Stimulated activated CD4-positive, alpha-beta T cell treated with anti-CD3 and anti-CD28 coated beads, Interleukin-4, amount 100 ng/mL, for 4 hours (primary cell): ENCODE results near the gene LRCH3.
A peak's percentile ranks its signal among the peaks of the same experiment; 100 is the strongest.

Source experiments
- DNase-seq, 2 experiments: peaks; one replicate each; pipeline ENCODE4 v3.0.0-alpha.2; 2020

LRCH3 gene

GRCh38 chr3:197791113-197791891 lies at the start of gene LRCH3:
Gene LRCH3, plus strand, starts transcription at chr3:197791254. Its CDS starts 25 bp downstream, at chr3:197791279.
- DNase-seq = peak; percentile 74 to 83

DNA sequence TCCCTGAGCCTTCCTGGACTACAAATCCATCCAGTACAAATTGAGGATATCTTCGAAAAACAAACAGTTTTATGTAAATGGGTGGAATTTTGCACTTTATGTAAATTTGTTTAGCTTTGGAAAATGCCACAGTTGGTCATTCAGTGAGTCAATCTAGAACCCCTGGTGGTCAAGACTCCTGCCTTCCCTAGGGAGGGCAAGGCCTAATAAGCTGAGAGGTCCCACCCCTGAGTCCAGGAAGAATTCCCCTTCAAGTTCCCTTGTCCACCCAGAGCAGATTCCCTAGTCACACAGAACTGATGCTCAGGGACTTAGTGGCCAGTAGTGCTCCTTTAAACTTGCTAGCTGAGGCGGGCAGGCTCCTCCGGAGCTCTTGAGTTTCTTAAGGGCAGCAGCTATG lies 48.3 kb upstream of the LRCH3 start:
- DNase-seq = no peak

- no peak for DNase-seq
These were observed 44.8 kb upstream of the LRCH3 start for GRCh38 chr3:197746209-197746608.

GRCh38 chr3:197746801-197747237 lies 44.2 kb upstream of the LRCH3 start:
- no peak for DNase-seq

DNA sequence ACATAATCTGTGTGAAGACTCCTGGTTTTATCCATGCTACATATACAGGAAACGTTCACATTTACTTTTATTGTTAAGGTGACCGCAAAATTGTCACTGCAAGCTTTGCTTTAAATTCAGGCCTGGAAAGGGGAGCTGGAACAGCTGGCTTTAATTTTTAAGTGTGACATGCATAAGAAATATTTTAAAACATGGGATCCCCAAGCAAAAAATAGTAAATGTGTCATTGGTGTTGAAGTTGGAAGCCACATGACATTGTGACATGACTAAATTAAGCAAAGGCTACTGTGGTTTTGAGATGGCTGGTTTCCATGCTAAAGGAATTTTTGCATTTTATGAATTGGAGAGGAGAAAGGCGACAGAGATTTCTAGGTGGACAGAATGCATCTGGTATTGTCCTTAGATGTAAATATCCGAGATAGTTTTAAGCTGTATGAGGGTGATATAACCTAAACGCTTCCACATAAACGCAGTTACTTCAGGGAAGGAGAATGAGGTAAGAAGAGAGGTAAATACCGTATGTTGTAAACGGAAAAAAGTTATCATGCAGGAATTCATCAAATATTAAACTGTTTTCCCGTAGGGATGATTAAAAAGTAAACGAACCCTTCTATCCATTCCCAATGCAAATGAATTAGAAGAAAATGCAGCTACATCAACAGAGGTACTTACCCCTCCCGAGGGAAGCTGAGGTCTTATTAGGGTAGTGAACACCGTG lies 42.3 kb upstream of the LRCH3 start:
- DNase-seq = no peak

DNA sequence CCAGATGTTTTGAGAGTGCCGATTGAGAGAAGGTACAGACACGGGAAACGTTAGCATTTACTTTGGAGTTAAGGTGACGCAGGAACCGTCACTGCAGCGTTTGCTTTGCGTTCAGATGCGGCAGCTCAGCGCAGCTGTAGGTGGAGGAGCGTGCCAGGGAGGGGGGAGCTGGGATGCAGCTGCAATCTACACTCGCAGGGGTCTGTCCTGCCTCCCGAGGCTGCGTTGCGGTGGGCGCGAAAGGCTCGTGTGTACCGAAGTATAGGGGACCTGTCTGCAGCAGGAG lies 41.8 kb upstream of the LRCH3 start:
- peak in 1 of 2 experiments; percentile 57 for DNase-seq

- peak; percentile 85 to 86 for DNase-seq
These were observed 41.3 kb upstream of the LRCH3 start, which contains the start of gene FYTTD1 for GRCh38 chr3:197749601-197750395. Gene FYTTD1, plus strand, starts transcription at chr3:197749883. Its CDS starts 89 bp downstream, at chr3:197749972.

GRCh38 chr3:197750396-197750831 lies 40.6 kb upstream of the LRCH3 start:
- peak; percentile 32 to 44 for DNase-seq

DNA sequence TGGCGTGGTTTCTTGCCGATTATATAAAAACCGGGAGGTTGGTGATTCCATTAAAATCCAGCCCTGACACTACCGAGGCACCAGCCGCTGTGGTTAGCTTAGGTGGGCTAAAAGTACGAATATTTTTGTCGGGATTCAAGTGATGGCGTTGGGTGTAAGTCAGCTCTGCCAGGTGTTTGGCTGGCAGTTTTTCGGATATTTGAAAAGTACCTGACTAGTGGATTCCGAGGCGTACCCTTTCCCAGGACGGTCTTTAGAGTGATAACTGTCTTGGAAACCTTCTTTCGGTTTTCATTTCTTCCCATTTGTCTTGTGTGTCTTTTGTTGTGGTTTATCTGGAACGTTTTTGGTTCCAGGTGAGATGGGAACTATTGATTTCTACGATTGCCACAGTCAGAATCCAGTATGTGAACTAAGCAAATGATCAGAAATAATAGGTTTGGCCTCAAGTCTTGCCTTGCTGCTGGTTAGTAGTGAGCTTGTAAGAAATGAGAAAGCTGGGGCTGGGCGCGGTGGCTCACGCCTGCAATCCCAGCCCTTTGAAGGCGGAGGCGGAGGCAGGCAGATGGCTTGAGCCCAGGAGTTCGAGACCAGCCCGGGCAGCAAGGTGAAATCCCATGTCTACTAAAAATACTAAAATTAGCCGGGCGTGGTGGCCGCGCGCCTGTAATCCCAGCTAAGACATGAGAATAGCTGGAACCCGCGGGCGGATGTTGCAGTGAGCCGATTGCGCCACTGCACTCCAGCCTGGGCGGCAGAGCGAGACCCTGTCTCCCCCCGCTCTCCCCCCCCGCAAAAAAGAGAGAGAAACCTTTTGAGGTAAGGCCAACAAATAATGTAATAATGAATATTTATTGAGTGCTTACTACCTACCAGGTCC lies 40.0 kb upstream of the LRCH3 start:
- DNase-seq = peak; percentile 22 to 28

GRCh38 chr3:197752107-197752506 lies 38.9 kb upstream of the LRCH3 start:
- DNase-seq = no peak

DNA sequence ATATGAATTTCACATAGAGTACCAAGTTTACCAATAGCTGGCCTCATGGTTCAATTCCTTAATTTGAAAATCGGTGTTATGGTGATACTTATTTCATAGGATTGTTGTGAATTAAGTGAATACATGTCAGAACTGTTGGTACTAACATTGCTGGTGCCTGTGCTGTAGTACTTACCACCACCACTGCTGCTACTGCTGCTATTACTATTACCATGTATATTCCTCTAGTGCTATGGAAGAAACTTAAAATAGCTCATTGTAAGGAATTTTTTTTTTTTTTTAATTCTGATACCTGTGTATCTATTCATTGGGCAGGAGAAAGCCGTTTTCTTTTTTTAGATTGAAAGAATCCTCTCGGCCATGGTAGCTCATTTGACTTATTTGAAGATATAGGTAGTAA lies 37.8 kb upstream of the LRCH3 start:
- DNase-seq = no peak

DNA sequence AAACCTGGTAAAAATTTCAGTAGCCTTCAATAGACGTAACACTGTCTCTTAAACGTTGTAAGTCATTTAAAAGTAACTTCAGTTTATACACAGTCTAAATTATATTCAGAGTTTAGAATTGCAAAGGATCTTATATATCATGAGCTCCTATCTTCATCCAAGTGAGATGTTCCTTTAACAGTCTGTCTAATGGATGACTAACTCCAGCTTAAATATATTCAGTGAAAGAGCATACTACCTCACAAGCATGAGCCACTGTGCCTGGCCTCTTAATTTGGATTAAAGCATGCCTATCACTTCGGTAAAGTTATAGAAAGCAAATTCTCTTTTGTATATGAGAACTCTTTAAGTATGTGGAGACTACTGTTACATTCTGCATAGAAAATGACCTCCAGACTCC lies 34.4 kb upstream of the LRCH3 start:
- no peak for DNase-seq

- no peak for DNase-seq
These were observed 32.5 kb upstream of the LRCH3 start for GRCh38 chr3:197758512-197758911.

DNA sequence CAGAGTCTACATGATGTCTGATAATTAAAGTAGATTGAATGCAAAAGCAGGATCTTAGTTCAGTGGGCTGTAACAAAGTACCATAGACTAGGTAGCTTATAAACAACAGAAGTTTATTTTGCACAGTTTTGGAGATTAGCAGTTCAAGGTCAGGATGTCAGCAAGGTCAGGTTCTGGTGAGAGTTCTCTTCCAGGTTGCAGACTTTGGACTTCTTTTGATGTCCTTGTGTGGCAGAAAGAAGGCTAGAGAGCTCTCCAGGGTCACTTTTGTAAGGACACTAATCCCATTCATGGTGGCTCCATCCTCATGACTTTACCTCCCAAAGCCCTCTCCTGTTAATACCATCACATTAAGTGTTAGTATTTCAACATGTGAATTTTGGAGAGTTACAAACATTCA lies 29.3 kb upstream of the LRCH3 start:
- no peak for DNase-seq

DNA sequence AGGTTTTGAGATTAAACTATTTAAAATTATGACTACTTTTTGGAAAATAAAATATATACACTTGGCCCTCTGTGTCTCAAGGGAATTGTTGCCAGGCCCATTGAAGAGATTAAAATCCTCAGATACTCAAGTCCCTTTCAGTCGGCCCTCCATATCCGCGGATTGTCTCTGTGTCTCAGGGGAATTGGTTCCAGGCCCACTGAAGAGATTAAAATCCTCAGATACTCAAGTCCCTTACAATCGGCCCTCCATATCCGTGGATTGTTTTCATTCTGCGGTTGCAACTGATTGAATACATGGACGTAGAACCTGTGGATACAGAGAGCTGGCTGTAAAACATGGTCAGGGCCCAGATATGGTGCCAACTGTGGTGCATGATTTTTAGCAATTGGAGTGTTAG lies 15.7 kb upstream of the LRCH3 start:
- DNase-seq = no peak

DNA sequence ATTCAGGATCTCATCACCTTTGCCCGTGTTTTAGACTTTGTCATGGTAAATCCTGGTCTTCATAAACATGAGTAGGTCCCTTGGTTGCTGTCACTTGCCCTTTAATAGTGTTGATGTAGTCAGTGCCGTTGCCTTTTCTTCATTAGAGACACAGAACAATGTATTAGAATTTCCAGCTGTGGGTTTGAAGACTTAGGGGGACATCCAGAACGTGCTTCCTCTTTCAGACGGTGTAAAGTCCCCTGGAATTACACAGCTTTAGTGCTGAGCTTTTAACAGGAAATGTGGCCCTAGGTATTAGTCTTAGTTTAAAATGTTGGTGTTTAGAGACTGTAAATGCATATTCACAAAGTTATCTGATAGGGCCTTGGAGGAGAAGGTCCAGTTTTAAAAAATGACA lies 8.8 kb upstream of the LRCH3 start:
- DNase-seq = no peak

GRCh38 chr3:197784019-197784585 lies 7.0 kb upstream of the LRCH3 start:
- DNase-seq = no peak

DNA sequence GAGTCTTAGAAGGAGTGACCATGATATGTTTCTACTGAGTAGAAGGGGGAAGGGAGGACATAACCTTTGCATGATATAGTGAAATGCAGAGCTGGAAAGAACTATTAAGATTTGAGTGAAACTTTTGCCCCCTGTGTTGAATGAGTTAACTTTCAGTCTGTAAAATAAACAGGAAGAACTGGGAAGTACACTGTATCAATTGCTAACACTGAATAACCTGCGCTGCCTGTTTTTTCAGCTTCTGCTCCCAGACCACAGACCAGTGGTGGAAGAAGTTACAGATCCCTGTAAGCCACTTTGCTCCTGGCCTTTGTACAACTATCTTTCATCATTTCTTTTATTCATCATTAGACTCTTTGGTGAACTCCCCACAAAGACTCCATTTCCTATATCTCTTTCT lies 3.6 kb upstream of the LRCH3 start:
- DNase-seq = no peak

- no peak for DNase-seq
These were observed 1.7 kb upstream of the LRCH3 start for GRCh38 chr3:197789309-197789708.

DNA sequence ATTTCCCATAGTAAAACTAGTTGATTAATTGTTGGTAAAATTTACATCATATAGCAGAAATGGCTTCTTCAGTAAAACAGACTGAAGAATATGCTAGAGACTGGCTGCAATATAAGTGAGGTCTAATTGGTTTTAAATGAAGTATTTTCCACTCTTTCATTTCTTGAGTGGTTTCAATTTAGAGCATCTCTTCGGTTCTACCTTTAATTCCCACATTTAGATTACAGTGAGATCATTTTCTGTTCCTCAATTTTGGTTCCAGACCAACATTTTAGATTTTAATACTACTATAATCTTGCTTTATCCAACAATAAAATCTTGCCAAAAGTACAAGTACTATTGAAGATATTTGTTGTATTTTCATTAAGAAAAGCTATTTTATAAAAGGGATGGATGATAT lies 1.0 kb upstream of the LRCH3 start:
- DNase-seq = no peak

DNA sequence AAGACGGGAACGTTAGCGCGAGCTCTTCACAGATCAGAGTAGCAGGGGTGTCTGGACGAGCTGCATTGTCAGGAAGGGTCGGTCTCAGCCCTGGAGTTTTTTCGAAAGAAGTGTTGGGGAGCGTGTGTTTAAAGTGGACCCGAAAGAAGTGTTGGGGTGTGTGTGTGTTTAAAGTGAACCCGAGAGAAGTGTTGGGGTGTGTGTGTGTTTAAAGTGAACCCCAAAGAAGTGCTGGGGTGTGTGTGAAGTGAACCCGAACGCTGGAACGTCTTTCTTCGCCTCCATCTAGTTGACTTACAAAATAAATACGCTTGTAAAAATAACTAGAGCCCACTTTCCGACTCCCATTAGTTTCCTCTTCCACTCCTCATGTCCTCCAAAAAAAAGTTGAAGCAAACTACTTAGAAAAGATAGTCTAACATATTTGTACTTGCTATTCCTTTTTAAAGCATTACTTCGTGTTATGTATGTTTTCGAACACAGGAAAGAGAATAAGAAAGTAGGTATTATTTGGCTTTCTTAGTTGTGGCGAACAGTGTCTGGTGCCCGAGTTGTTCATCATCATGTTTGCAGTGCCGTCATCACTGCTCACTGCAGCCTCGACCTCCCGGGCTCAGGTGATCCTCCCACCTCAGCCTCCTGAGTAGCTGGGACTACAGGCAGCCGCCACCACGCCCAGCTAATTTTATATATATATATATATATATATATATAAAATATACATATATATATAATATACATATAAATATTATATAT lies 1.0 kb downstream of the LRCH3 start:
- DNase-seq = peak in 1 of 2 experiments; percentile 27
